ENCODE measurements around the gene FIG4. TPM values are rescaled to one million over a fixed set of nuclear protein-coding genes. Genes with fewer than 3 reads are reported as not detected.

The FIG4 gene
- total RNA-seq, 2 donors from 2014 or later: 20.8 to 22.6 TPM

DNA sequence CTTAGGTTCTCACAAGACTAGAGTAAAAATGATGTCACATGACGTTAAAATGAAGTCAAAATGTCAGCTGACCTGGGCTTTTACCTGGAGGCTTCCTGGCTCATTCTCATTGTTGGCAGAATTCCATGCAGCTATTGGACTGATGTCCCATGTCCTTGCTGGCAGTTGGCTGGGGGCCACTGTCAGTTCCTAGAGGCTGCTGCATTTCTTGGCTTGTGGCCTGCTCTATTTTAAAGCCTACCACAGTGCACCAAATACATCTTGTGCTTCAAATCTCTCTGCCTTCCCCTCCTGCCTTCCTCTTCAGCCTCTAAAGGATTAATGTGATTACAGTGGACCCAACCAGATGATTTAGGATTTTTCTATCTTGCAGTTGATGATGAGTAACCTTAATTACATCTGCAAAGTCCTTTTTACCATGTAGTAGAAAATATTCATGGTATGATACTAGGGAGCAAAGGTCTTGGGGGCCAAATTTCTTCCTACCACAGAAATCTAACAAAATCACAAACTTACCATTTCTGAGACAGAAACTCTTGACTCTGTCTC is 81.9 kb downstream of the FIG4 start:
- WGBS, 2 experiments (ENCODE audit: insufficient coverage in 1 of 2, insufficient read length in 1 of 2): 90 to 94% methylated on average over 1 of the region's 1 CpG
- Mint-ChIP-seq H3K36me3 (ENCODE audit: low read depth) (peaks cover 16% of the 10 kb centered on the region), H3K27me3 (ENCODE audit: insufficient read depth) (peaks cover under 1% of the 10 kb centered on the region), H3K4me1 (peaks cover 46% of the 10 kb centered on the region), H3K9me3 (peaks cover 2% of the 10 kb centered on the region), H3K4me3 (no peak overlapping the region), H3K27ac (no peak overlapping the region)
- Histone ChIP-seq H3K4me3 (ENCODE audit: low read length) (no peak overlapping the region), H3K36me3 (ENCODE audit: control insufficient read depth, insufficient read depth, low read length) (no peaks in the 10 kb centered on the region), H3K27ac (ENCODE audit: low read depth, low read length) (no peak overlapping the region), H3K9ac (ENCODE audit: extremely low read depth, low read length, poor library complexity, severe bottlenecking) (no peak overlapping the region), H3K4me1 (ENCODE audit: control insufficient read depth, insufficient read depth, low read length) (peaks cover 8% of the 10 kb centered on the region), H3K9me3 (ENCODE audit: control insufficient read depth, low read length) (peaks cover 4% of the 10 kb centered on the region), H3K27me3 (ENCODE audit: control insufficient read depth, insufficient read depth, low read length, poor library complexity, severe bottlenecking) (no peaks in the 10 kb centered on the region)
- TF ChIP-seq, protein P1, sequence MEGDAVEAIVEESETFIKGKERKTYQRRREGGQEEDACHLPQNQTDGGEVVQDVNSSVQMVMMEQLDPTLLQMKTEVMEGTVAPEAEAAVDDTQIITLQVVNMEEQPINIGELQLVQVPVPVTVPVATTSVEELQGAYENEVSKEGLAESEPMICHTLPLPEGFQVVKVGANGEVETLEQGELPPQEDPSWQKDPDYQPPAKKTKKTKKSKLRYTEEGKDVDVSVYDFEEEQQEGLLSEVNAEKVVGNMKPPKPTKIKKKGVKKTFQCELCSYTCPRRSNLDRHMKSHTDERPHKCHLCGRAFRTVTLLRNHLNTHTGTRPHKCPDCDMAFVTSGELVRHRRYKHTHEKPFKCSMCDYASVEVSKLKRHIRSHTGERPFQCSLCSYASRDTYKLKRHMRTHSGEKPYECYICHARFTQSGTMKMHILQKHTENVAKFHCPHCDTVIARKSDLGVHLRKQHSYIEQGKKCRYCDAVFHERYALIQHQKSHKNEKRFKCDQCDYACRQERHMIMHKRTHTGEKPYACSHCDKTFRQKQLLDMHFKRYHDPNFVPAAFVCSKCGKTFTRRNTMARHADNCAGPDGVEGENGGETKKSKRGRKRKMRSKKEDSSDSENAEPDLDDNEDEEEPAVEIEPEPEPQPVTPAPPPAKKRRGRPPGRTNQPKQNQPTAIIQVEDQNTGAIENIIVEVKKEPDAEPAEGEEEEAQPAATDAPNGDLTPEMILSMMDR (conservative IDR thresholded peaks at IDR 0.05): no peak
- DNase-seq: no peak

DNA sequence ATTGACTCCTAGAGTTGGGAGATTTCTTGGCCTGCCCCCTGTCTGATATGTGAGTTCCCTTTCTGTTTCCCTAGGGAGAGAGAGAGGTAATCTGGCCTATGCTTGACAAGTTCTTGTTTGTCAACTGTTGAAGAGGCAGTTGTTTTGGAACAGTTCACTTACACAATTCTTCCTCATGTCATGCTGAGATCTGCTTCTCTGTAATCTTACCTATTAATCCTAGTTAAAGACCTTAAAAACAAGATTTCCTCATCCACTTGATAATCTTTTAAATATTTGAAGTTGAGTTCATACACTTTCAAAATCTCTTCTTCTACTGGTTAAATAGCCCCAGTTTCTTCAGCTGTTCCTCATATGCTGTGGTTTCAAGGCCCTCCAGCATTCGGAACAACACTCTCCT is 89.9 kb downstream of the FIG4 start:
- TF ChIP-seq, protein P1 (conservative IDR thresholded peaks at IDR 0.05): no peak
- Histone ChIP-seq H3K27ac (ENCODE audit: low read depth, low read length) (no peak overlapping the region), H3K9me3 (ENCODE audit: control insufficient read depth, low read length) (no peaks in the 10 kb centered on the region), H3K4me3 (ENCODE audit: low read length) (no peak overlapping the region), H3K27me3 (ENCODE audit: control insufficient read depth, insufficient read depth, low read length, poor library complexity, severe bottlenecking) (peaks cover 11% of the 10 kb centered on the region), H3K9ac (ENCODE audit: extremely low read depth, low read length, poor library complexity, severe bottlenecking) (no peak overlapping the region), H3K4me1 (ENCODE audit: control insufficient read depth, insufficient read depth, low read length) (peaks cover 8% of the 10 kb centered on the region), H3K36me3 (ENCODE audit: control insufficient read depth, insufficient read depth, low read length) (no peaks in the 10 kb centered on the region)
- Mint-ChIP-seq H3K4me1 (peaks cover 38% of the 10 kb centered on the region), H3K27ac (no peak overlapping the region), H3K4me3 (no peak overlapping the region), H3K27me3 (ENCODE audit: insufficient read depth) (peaks cover 4% of the 10 kb centered on the region), H3K9me3 (peaks cover under 1% of the 10 kb centered on the region), H3K36me3 (ENCODE audit: low read depth) (peaks cover 7% of the 10 kb centered on the region)
- no peak for DNase-seq
- 91% methylated on average over 1 of the region's 1 CpG; no CpG with 5 or more reads in 1 of the 2 experiments for WGBS, 2 experiments (ENCODE audit: insufficient coverage in 1 of 2, insufficient read length in 1 of 2)

DNA sequence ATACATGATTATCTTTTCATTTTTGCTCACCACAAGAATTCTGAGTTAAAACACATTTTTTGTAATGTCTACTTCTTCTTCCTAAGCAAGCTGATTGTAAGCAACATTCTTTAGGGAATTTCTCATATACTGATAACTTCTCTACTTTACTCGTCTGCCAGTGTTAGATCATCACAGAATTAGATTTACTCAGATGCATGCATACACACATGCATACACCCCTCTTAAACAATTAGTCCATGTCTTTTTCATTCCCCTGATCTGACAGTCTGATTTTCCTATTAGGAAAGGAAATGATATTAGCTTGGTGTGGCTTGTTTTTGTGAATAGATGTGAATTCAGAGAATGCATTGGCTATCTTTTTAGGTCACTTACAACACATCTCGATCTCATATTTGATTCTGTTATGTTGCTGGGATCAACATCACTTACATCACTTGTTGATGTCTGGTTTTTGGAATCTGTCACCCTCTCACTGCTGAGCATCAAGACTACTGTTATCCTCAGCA is 91.4 kb downstream of the FIG4 start:
- Mint-ChIP-seq H3K9me3 (peaks cover 11% of the 10 kb centered on the region), H3K4me3 (no peak overlapping the region), H3K27me3 (ENCODE audit: insufficient read depth) (peaks cover 4% of the 10 kb centered on the region), H3K27ac (no peak overlapping the region), H3K4me1 (peaks cover 27% of the 10 kb centered on the region), H3K36me3 (ENCODE audit: low read depth) (peaks cover 22% of the 10 kb centered on the region)
- DNase-seq: no peak
- Histone ChIP-seq H3K9ac (ENCODE audit: extremely low read depth, low read length, poor library complexity, severe bottlenecking) (no peak overlapping the region), H3K27ac (ENCODE audit: low read depth, low read length) (no peak overlapping the region), H3K27me3 (ENCODE audit: control insufficient read depth, insufficient read depth, low read length, poor library complexity, severe bottlenecking) (peaks cover 11% of the 10 kb centered on the region), H3K4me1 (ENCODE audit: control insufficient read depth, insufficient read depth, low read length) (peaks cover 9% of the 10 kb centered on the region), H3K4me3 (ENCODE audit: low read length) (no peak overlapping the region), H3K9me3 (ENCODE audit: control insufficient read depth, low read length) (no peaks in the 10 kb centered on the region), H3K36me3 (ENCODE audit: control insufficient read depth, insufficient read depth, low read length) (peaks cover 3% of the 10 kb centered on the region)
- whole genome bisulfite sequencing, 2 experiments (ENCODE audit: insufficient coverage in 1 of 2, insufficient read length in 1 of 2): 71 to 79% methylated on average over 2 of the region's 2 CpGs
- TF ChIP-seq, protein P1 (conservative IDR thresholded peaks at IDR 0.05): no peak

Measured in endodermal cell (in vitro differentiated cells).